Suppressor macrophage treated with lipopolysaccharide for 1 hour (primary cell): ENCODE data around the gene POM121L2.
"Not testable (repeated sequence)": the region's sequence is repeated elsewhere in the genome, so short reads cannot be mapped to it uniquely, and the experiment has no call there.

ENCODE experiments used
- DNase-seq, 3 donors: peaks; one replicate each; pipeline ENCODE4 v3.0.0-alpha.2; 2020 to 2022

POM121L2 gene

GRCh38 chr6:27293436-27294098 is 18.5 kb downstream of the POM121L2 start:
- no peak for DNase-seq

- no peak for DNase-seq
Observed at GRCh38 chr6:27290850-27291208, 21.2 kb downstream of the POM121L2 start.

- DNase-seq, result no peak
Observed at GRCh38 chr6:27290065-27290849, 21.8 kb downstream of the POM121L2 start.

GRCh38 chr6:27288136-27289044 is 23.7 kb downstream of the POM121L2 start:
- DNase-seq, result no peak

GRCh38 chr6:27287751-27288135 is 24.3 kb downstream of the POM121L2 start:
- no peak for DNase-seq

GRCh38 chr6:27286141-27286540 is 25.9 kb downstream of the POM121L2 start:
- DNase-seq, result no peak

- DNase-seq, result no peak
Observed at GRCh38 chr6:27283279-27283678, 28.8 kb downstream of the POM121L2 start.

GRCh38 chr6:27281569-27281968 is 30.5 kb downstream of the POM121L2 start:
- no peak for DNase-seq

GRCh38 chr6:27281105-27281539 is 31.0 kb downstream of the POM121L2 start:
- DNase-seq, result no peak

- no peak for DNase-seq
Observed at GRCh38 chr6:27280540-27281000, 31.5 kb downstream of the POM121L2 start.

GRCh38 chr6:27280064-27280539 is 32.0 kb downstream of the POM121L2 start:
- DNase-seq, result peak in 2 of 3 donors; percentile 13 to 24

- DNase-seq, result no peak
Observed at GRCh38 chr6:27279513-27280063, 32.5 kb downstream of the POM121L2 start.

- no peak for DNase-seq
Observed at GRCh38 chr6:27275025-27275956, 36.8 kb downstream of the POM121L2 start.

- DNase-seq, result no peak
Observed at GRCh38 chr6:27273783-27274182, 38.3 kb downstream of the POM121L2 start.

GRCh38 chr6:27268803-27269202 is 43.3 kb downstream of the POM121L2 start:
- DNase-seq, result no peak

- DNase-seq, result no peak
Observed at GRCh38 chr6:27267857-27268434, 44.1 kb downstream of the POM121L2 start.

- not testable (repeated sequence) for DNase-seq
Observed at GRCh38 chr6:27267003-27267402, 45.1 kb downstream of the POM121L2 start.

GRCh38 chr6:27263886-27264285 is 48.2 kb downstream of the POM121L2 start:
- no peak for DNase-seq

- DNase-seq, result no peak
Observed at GRCh38 chr6:27260836-27261375, 51.2 kb downstream of the POM121L2 start.

GRCh38 chr6:27260369-27260768 is 51.7 kb downstream of the POM121L2 start:
- no peak for DNase-seq
